Upper lobe of left lung (tissue), 6 donors: ENCODE measurements around the gene TNS1. TPM values are rescaled to one million over a fixed set of nuclear protein-coding genes. Genes with fewer than 3 reads are reported as not detected.

Source experiments
- ATAC-seq, 2 donors: fragments of 200-7000 bp; cut with Tn5 transposase; one replicate each; pipeline ENCODE4 v1.9.1; 2022; ENCODE audit warnings: mild to moderate bottlenecking in 2 of 2, moderate library complexity in 2 of 2; ENCODE audit not compliant: low FRiP score in 2 of 2
- DNase-seq, 2 donors: peaks; one replicate each; pipeline ENCODE4 v3.0.0-alpha.2; 2019 to 2020
- H3K27ac ChIP-seq, 4 donors: fragments of 200-600 bp; sonication (generic); one replicate each; pipeline ENCODE4 v1.5.1; 2016 to 2019
- H3K27me3 ChIP-seq, 4 donors: fragments of 200-600 bp; sonication (generic); one replicate each; pipeline ENCODE4 v1.5.1; 2017 to 2019
- H3K36me3 ChIP-seq, 4 donors: fragments of 200-600 bp; sonication (generic); one replicate each; pipeline ENCODE4 v1.5.1; 2016 to 2019
- H3K4me1 ChIP-seq, 4 donors: fragments of 200-600 bp; sonication (generic); one replicate each; pipeline ENCODE4 v1.5.1; 2018 to 2019
- H3K4me3 ChIP-seq, 4 donors: fragments of 200-600 bp; sonication (generic); one replicate each; pipeline ENCODE4 v1.5.1; 2017 to 2019; ENCODE audit warnings: mild to moderate bottlenecking in 2 of 4, moderate library complexity in 1 of 4
- H3K9me3 ChIP-seq, 4 donors: fragments of 200-600 bp; sonication (generic); one replicate each; pipeline ENCODE4 v1.5.1; 2018 to 2019
- CTCF ChIP-seq, 6 experiments: fragments of 450-650 bp in 4 of 6; fragments of 200-600 bp in 2 of 6; sonication (generic) in 2 of 6; IDR thresholded peaks; one replicate each; pipeline ENCODE4 v1.5.1; 2016 to 2019; ENCODE audit warnings: antibody characterized with exemption in 6 of 6
- EP300 ChIP-seq, 4 donors: sonication (generic); formaldehyde crosslinking; IDR thresholded peaks; one replicate each; pipeline ENCODE4 v1.5.1; 2017; ENCODE audit warnings: antibody characterized with exemption in 4 of 4, control low read depth in 2 of 4
- POLR2A ChIP-seq, 4 donors: fragments of 450-650 bp; IDR thresholded peaks; one replicate each; pipeline ENCODE4 v1.5.1; 2016 to 2017; ENCODE audit warnings: antibody characterized with exemption in 4 of 4, mild to moderate bottlenecking in 2 of 4
- POLR2AphosphoS5 ChIP-seq, 2 donors: sonication (generic); formaldehyde crosslinking; IDR thresholded peaks; one replicate each; pipeline ENCODE4 v1.5.1; 2017; ENCODE audit warnings: antibody characterized with exemption in 2 of 2
- WGBS, 2 donors: methylation state at CpG; one replicate each; pipeline ENCODE4 v1.1.5; 2017 to 2018; 5-methylcytosine and 5-hydroxymethylcytosine counted together
- total RNA-seq, 6 donors: library from RNA; depleted of rRNA in 4 of 6; stranded (reverse); fragments of >200 nt in 4 of 6; gene quantifications; one replicate each; pipeline versions ENCODE4 v1.1.0 to v1.2.1, GENCODE V29; 2016 to 2021
- donor health status: DM: no; HTN: no; CAD: no; lungs with moderate emphysema.
- donor health status: DM: no; HTN: yes; CAD: no; lungs with severe emphysema.

Gene TNS1
- total RNA-seq, 6 donors from 2014 or later, result 325 to 1,095 (median 550) TPM

DNA sequence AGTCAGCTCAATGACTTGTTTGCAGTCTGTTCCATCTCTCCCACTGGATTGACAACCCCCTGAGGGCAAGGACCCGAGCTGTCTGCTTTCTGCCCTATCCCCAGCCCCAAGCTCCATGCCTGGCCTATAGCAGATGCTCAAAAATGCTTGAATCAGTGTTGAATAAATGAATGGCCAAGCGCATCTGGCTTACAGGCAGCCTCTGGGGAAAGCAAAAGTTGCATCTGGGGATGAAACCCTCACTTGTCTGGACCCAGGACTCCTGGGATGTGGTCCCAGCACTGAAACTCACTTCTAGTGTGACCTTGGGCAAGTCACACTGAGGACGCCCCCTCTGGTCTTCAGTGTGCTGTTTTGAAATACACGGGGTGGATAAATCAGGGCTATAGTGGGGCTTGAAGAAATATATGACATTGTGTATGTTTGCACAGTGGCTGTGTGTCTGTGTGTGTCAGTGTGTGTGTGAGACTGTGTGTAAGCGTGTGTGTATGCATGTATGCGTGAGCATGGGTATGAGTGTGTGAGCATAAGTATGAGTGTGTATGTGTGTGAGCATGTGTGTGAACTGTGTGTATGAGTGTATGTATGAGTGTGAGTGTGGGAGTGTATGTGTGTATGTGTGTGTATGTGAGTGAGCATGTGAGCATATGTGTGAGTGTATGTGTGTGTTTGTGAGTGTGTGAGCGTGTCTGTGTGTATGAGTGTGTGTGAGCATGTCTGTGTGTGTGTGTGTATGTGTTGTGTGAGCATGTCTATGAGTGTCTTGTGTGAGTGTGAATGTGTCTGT, 27.8 kb upstream of the TNS1 start:
- DNase-seq (peak in 1 of 2 donors; percentile 5), ATAC-seq (no peak)
- TF ChIP-seq EP300 (IDR thresholded peaks at IDR 0.05), result no peak
- TF ChIP-seq POLR2AphosphoS5 (IDR thresholded peaks at IDR 0.05), result no peak
- TF ChIP-seq POLR2A (IDR thresholded peaks at IDR 0.05), result no peak
- TF ChIP-seq CTCF (IDR thresholded peaks at IDR 0.05), result no peak
- 93 to 96% methylated on average over 7 of the region's 7 CpGs for WGBS, 2 donors
- no peaks in the 10 kb centered on the region for H3K9me3 ChIP-seq
- peaks cover 12 to 29% (median 22%) of the 10 kb centered on the region in 4 donors for H3K4me1 ChIP-seq
- H3K4me3 ChIP-seq, result no peak overlapping the region
- no peak overlapping the region for H3K27ac ChIP-seq
- peaks cover 0 to 3% (median 0%) of the 10 kb centered on the region in 4 donors for H3K27me3 ChIP-seq
- H3K36me3 ChIP-seq, result no peaks in the 10 kb centered on the region

DNA sequence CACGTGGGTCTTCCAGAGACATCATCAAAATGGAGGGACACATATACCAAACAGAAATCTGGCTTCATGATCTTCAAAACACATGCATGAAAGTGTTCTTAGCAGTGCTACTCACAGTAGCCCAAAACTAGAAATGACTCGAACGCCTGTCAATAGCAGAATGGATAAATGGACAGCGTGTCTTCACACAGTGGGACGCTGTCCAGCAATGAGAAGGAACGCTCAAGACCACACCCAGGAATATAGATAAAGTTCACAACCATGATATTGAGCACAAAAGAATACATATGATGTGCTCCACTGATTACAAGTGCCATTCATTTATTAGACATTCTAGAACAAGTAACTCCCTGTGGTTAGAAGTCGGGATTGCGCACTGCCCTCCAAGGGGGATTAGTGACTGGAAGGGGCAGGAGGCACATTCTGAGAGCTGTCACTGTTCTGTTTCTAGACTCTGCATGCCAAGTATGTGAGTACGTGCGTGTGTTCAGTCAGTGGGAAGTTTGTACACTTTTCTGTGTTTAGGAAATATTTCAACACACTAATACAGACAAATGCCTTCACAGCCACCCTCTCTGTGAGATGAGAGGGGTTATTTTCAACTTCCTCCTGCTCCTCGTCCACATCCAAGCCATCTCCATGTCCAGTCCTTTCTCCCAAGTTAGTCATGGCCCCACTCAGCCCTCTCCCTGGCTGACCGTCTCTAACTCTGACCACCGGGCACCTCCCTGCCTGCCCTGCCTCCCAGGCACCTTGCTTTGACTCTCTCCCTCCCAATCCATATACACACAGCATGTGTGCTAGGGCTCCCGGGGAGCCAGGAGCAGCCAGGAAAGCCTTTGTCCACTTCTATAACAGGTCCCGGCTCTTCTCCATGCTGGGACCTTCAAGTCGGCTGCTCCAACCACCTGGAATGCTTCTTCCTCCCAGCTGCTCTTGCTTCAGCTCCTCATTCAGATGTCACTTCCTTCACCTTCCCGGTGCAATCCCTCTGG, 26.9 kb upstream of the TNS1 start:
- WGBS, 2 donors, result 72 to 75% methylated on average over 17 of the region's 17 CpGs
- no peaks in the 10 kb centered on the region for H3K36me3 ChIP-seq
- ATAC-seq (no peak), DNase-seq (peak in 1 of 2 donors; percentile 17)
- no peak overlapping the region for H3K27ac ChIP-seq
- H3K9me3 ChIP-seq, result no peaks in the 10 kb centered on the region
- H3K4me3 ChIP-seq, result no peak overlapping the region
- TF ChIP-seq POLR2A (IDR thresholded peaks at IDR 0.05) (no peak), EP300 (IDR thresholded peaks at IDR 0.05) (no peak), CTCF (IDR thresholded peaks at IDR 0.05) (no peak), POLR2AphosphoS5 (IDR thresholded peaks at IDR 0.05) (no peak)
- peaks cover 12 to 28% (median 22%) of the 10 kb centered on the region in 4 donors for H3K4me1 ChIP-seq
- H3K27me3 ChIP-seq, result peaks cover 0 to 3% (median 0%) of the 10 kb centered on the region in 4 donors

DNA sequence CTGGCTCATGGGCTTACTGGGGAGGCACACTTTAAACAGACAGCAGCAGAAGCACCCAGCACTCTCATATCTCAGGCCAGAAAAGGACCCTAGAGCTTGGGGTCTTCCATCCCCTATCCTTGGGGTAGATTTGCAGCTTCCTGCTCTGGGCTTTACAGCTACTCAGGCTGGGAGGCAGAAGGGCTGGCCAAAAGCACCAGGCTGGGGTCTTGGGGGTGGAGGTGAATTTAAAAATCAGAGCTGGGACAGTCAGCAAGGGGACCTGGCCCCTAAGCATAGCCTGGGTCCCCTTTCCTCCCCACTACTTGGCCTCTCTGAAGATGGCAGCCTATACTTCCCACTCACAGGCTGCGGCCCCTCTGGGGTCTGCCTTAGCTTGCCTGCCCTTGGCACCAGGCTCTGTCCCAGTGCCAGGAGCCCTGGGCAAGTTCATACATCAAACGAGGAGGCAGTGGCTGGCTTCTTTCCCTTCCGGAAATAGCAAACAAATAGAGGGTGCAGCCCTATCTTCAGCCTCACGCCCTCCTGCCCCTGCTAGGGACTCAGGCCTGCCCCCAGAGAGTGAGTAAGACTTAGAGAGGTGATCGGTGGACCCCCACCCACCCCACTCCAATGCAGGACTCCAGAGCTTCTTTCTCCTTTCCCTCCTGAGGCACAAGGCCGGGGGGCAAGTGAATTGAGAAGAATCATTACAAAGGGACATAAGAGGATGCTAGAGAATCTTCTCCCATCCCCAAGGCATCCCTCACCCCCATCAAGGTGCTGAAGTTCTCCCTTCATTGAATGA, 26.0 kb upstream of the TNS1 start:
- H3K27ac ChIP-seq, result no peak overlapping the region
- no peaks in the 10 kb centered on the region for H3K9me3 ChIP-seq
- peak in 1 of 2 donors; percentile 21 for DNase-seq
- H3K4me1 ChIP-seq, result peaks cover 4 to 19% (median 13%) of the 10 kb centered on the region in 4 donors
- H3K4me3 ChIP-seq, result no peak overlapping the region
- TF ChIP-seq CTCF (IDR thresholded peaks at IDR 0.05) (no peak), POLR2A (IDR thresholded peaks at IDR 0.05) (no peak), POLR2AphosphoS5 (IDR thresholded peaks at IDR 0.05) (no peak), EP300 (IDR thresholded peaks at IDR 0.05) (no peak)
- no peaks in the 10 kb centered on the region for H3K27me3 ChIP-seq
- no peak for ATAC-seq
- no peaks in the 10 kb centered on the region for H3K36me3 ChIP-seq
- 57 to 70% methylated on average over 6 of the region's 6 CpGs for WGBS, 2 donors

DNA sequence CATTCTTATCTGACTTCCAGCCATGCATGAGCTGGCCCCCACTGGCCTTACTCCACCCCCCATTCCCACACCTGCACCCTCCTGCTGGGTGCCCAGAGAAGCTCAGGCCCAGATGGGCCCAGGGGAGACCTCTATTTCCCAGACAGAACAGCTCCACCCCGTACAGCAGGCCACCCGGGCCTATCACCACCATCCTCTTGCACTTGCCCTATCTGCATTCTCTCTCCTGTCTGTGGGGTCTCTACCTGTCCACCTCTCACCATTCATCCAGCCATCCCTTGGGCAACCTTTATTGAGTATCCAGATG, 25.3 kb upstream of the TNS1 start:
- no peaks in the 10 kb centered on the region for H3K27me3 ChIP-seq
- H3K27ac ChIP-seq, result no peak overlapping the region
- H3K4me3 ChIP-seq, result no peak overlapping the region
- TF ChIP-seq POLR2A (IDR thresholded peaks at IDR 0.05), result no peak
- TF ChIP-seq CTCF (IDR thresholded peaks at IDR 0.05), result no peak
- no peak for TF ChIP-seq POLR2AphosphoS5 (IDR thresholded peaks at IDR 0.05)
- TF ChIP-seq EP300 (IDR thresholded peaks at IDR 0.05), result no peak
- no peaks in the 10 kb centered on the region for H3K36me3 ChIP-seq
- peak in 1 of 2 donors; percentile 9 for DNase-seq
- peaks cover 4 to 16% (median 11%) of the 10 kb centered on the region in 4 donors for H3K4me1 ChIP-seq
- no peaks in the 10 kb centered on the region for H3K9me3 ChIP-seq
- WGBS, 2 donors, result 86 to 92% methylated on average over 2 of the region's 2 CpGs
- ATAC-seq, result no peak
